HT-29 (cell line): Measurements from ENCODE around the gene PSEN1. TPM values are rescaled to one million over a fixed set of nuclear protein-coding genes. Genes with fewer than 3 reads are reported as not detected.

Source experiments
- DNase-seq: peaks from one replicate; pipeline ENCODE4 v3.0.0-alpha.2; 2015; ENCODE audit warnings: low spot score
- total RNA-seq: library from RNA; depleted of rRNA; stranded (reverse); fragments of >200 nt; shearing (Covaris generic); gene quantifications from 2 replicates; pipeline ENCODE4 v1.2.3, GENCODE V29; 2014

Gene PSEN1
- total RNA-seq, 1 experiment from 2014 or later, result 23.2 TPM

DNA sequence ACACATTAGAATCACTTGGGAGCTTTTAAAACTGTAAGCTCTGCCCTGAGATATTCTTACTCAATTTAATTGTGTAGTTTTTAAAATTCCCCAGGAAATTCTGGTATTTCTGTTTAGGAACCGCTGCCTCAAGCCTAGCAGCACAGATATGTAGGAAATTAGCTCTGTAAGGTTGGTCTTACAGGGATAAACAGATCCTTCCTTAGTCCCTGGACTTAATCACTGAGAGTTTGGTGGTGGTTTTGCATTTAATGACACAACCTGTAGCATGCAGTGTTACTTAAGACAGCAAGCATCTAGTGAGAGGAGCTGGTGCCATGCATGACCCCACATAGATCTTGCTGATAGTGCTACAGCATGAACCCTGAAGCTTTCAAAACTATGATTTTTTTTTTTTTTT, 81.1 kb downstream of the PSEN1 start:
- no peak for DNase-seq

DNA sequence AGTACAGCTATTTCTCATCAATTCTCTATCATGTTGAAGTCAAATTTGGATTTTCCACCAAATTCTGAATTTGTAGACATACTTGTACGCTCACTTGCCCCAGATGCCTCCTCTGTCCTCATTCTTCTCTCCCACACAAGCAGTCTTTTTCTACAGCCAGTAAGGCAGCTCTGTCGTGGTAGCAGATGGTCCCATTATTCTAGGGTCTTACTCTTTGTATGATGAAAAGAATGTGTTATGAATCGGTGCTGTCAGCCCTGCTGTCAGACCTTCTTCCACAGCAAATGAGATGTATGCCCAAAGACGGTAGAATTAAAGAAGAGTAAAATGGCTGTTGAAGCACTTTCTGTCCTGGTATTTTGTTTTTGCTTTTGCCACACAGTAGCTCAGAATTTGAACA, 83.8 kb downstream of the PSEN1 start:
- no peak for DNase-seq

- DNase-seq, result no peak
These were observed 84.3 kb downstream of the PSEN1 start for GRCh38 chr14:73220634-73221033.

DNA sequence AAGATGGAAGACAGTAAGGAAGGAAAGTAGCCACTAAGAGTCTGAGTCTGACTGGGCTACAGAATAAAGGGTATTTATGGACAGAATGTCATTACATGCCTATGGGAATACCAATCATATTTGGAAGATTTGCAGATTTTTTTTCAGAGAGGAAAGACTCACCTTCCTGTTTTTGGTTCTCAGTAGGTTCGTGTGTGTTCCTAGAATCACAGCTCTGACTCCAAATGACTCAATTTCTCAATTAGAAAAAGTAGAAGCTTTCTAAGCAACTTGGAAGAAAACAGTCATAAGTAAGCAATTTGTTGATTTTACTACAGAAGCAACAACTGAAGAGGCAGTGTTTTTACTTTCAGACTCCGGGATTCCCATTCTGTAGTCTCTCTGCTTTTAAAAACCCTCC, 85.6 kb downstream of the PSEN1 start:
- no peak for DNase-seq

DNA sequence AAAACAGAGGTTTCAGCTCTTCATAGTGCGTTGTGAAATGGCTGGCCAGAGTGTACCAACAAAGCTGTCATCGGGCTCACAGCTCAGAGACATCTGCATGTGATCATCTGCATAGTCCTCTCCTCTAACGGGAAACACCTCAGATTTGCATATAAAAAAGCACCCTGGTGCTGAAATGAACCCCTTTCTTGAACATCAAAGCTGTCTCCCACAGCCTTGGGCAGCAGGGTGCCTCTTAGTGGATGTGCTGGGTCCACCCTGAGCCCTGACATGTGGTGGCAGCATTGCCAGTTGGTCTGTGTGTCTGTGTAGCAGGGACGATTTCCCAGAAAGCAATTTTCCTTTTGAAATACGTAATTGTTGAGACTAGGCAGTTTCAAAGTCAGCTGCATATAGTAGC, 86.7 kb downstream of the PSEN1 start:
- DNase-seq, result no peak

- DNase-seq, result no peak
These were observed 89.2 kb downstream of the PSEN1 start for GRCh38 chr14:73225496-73225895.

- no peak for DNase-seq
These were observed 91.8 kb downstream of the PSEN1 start for GRCh38 chr14:73227812-73228781.

- DNase-seq, result no peak
These were observed 93.7 kb downstream of the PSEN1 start for GRCh38 chr14:73230051-73230450.

DNA sequence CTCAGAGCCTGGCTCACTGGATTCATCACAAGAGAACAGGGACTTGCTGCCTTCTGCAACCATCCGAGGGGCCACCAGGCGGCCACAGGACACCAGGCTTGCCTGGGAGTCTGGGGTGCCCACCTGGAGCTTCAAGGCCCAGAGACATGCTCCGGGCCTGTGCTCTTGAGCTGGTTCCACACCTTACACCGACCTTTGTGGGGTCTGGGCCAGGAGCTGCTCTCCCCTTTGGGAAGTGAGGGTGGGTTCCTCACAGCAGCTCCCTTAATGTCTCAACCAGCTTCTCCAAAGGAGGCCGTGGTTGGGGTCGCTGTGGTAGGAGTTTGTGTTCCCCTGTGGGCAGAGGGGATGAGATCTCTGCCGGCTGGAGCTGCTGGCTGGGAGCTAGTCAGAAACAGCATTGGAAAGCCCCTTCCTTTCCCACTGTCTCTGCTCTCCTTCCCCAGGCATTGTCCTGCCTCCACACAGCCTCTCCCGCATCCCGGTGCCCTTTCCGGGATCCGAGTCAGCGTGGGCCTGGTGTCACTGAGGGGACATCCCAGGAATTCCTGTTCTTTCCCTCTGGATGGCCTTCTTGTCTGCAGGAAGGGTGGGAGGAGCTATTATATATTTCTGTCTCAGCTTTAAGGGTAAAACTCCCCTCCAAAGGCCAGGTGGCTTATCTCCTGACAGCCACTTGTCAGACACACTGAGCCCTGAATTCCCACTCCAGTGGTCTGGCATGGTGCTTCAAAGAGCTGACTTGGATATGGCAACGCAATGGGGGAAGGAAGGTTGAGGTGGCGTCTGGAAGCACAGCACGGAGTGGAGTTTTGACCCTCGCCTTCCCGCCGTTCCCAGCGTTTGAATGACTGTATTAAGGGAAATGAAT, 95.9 kb downstream of the PSEN1 start:
- peak; percentile 20 for DNase-seq

- no peak for DNase-seq
These were observed 96.7 kb downstream of the PSEN1 start for GRCh38 chr14:73232984-73233383.

GRCh38 chr14:73233564-73233963, 97.3 kb downstream of the PSEN1 start:
- no peak for DNase-seq

- no peak for DNase-seq
These were observed 97.7 kb downstream of the PSEN1 start for GRCh38 chr14:73234029-73234428.

DNA sequence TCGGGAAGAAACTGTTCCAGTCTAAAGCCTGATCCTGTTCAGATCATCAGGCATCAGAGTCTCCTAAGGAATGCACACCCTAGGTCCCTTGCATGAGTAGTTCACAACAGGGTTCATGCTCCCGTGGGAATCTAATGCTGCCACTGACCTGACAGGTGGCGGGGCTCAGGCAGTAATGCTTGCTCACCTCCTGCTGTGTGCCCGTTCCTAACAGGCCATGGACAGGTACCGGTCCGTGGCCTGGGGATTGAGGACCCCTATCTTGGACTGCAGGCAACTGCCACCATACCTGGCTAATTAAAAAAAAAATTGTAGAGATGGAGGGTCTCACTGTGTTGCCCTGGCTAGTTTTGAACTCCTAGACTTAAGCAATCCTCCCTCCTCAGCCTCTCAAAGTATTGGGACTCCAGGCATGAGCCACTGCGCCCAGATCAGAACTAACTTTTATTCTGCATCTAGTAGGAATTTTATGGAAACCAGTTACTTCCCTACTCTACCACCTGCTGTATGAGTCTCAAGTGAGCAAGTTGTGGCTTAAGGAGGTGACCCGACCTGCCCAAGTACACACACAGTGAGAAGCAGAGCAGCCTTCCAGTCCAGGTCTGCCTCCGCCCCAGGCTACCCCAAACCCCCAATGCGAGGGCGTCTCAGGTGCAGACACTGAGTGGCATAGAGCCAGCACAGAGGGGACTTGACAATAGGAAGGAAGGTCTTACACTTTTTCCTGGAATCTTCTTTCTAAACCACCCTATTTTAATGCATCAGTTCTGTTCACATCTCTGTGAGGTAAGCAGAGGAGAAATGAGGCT, 98.5 kb downstream of the PSEN1 start:
- DNase-seq, result no peak

DNA sequence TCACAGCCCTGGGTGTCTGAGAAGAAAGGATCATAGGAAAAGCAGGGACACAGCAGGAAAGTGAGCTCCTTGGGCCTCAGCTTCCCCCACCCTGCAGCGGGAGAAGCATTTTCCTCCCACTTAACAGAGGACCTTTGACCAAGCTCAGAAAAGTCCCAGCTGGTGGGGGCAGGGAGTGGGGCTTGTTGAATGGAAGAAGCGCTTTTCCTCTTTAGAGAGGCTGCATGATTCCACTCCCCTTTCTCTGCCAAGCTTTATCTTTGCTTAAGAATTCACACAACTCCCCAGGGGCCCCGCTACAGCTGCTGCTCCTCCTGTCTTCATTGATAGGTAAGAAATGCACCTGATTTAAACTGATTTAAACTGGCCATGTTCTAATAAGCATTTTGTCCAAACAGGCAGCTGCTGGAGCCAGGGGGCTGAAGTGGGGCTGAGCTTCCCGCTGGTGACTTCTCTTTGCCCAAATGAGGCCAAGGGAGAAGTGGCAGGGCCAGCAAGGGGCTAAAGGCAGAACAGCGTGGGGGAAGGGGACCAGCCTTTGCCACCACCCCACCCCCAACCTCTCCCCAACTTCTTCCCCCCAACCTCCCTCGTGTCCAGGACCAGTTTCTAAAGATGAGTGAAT, 99.3 kb downstream of the PSEN1 start:
- no peak for DNase-seq

DNA sequence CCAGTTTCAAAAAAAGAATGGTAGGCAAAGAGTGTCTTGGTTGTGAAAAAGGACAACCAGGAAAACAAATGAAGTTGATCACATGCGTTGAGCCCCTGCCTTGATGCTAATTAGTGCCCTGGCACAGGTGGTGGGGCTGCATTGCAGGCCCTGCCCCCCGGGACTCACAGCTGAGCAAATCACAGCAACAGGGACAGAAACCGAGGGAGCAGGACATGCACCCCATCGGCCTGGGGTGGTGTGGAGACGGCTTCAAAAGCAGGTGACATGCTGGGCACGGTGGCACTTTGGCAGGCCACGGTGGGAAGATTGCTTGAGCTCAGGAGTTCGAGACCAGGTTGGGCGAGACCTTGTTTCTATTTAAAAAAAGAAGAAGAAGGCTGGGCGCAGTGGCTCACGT, 99.8 kb downstream of the PSEN1 start:
- no peak for DNase-seq

GRCh38 chr14:73236752-73237218, 100.5 kb downstream of the PSEN1 start:
- no peak for DNase-seq

- DNase-seq, result peak; percentile 14
These were observed 101.0 kb downstream of the PSEN1 start, which contains the start of gene PAPLN for GRCh38 chr14:73237219-73237785. TSS of gene PAPLN (plus strand) at chr14:73237506. CDS start at chr14:73239779, 2,273 bp downstream.

- no peak for DNase-seq
These were observed 101.6 kb downstream of the PSEN1 start for GRCh38 chr14:73237786-73238423.

GRCh38 chr14:73238424-73238852, 102.1 kb downstream of the PSEN1 start:
- peak; percentile 31 for DNase-seq

DNA sequence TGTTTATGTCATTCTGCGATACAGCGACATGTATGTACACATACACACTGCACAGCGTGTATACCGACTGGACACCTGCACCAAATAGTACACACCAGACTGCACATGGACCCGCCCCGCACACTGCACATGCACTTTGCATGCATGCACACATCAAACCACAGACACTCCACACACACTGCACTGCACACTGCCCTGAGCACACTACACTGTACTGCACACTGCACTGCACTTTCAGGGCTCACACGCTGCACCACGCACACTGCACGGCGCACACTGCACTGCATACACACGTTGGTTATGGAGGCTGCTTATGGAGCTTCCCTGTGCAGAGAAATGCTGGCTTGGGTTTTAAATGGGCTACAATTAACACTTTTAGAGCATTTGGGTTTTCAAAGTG, 102.6 kb downstream of the PSEN1 start:
- DNase-seq, result no peak
